GM19397 (cell line): Measurements from ENCODE around the gene ZNF92.
A peak's percentile ranks its signal among the peaks of the same experiment; 100 is the strongest.
"Not testable (repeated sequence)": the region's sequence is repeated elsewhere in the genome, so short reads cannot be mapped to it uniquely, and the experiment has no call there.

Experiments
- ATAC-seq: cut with Tn5 transposase; IDR thresholded peaks from one replicate; pipeline ENCODE4 v1.9.1; 2021; ENCODE audit warnings: mild to moderate bottlenecking, moderate library complexity; ENCODE audit not compliant: unreplicated experiment

Gene ZNF92

GRCh38 chr7:65373608-65374351 is at the start of gene ZNF92:
Gene ZNF92 (plus strand): TSS chr7:65373855. CDS start chr7:65373998, 143 bp downstream.
- ATAC-seq = peak; percentile 99

- ATAC-seq = no peak
These were observed 47.7 kb upstream of the ZNF92 start for GRCh38 chr7:65325793-65326432.

GRCh38 chr7:65338346-65338745 is 35.3 kb upstream of the ZNF92 start:
- peak; percentile 72 for ATAC-seq

GRCh38 chr7:65339257-65339656 is 34.4 kb upstream of the ZNF92 start:
- ATAC-seq = no peak

- ATAC-seq = no peak
These were observed 30.7 kb upstream of the ZNF92 start for GRCh38 chr7:65342723-65343629.

- not testable (repeated sequence) for ATAC-seq
These were observed 29.1 kb upstream of the ZNF92 start for GRCh38 chr7:65344541-65344940.

GRCh38 chr7:65354263-65354662 is 19.4 kb upstream of the ZNF92 start:
- ATAC-seq = no peak

- ATAC-seq = no peak
These were observed 3.8 kb upstream of the ZNF92 start for GRCh38 chr7:65369843-65370242.

- ATAC-seq = no peak
These were observed 2.2 kb upstream of the ZNF92 start for GRCh38 chr7:65371468-65371867.

- no peak for ATAC-seq
These were observed 5.7 kb downstream of the ZNF92 start for GRCh38 chr7:65379318-65379717.

GRCh38 chr7:65381742-65382141 is 8.1 kb downstream of the ZNF92 start:
- ATAC-seq = no peak

GRCh38 chr7:65382452-65382851 is 8.8 kb downstream of the ZNF92 start:
- no peak for ATAC-seq

- no peak for ATAC-seq
These were observed 14.2 kb downstream of the ZNF92 start for GRCh38 chr7:65387891-65388290.

- peak; percentile 85 for ATAC-seq
These were observed 16.9 kb downstream of the ZNF92 start for GRCh38 chr7:65390588-65390987.

- ATAC-seq = no peak
These were observed 24.1 kb downstream of the ZNF92 start for GRCh38 chr7:65397730-65398142.

- ATAC-seq = not testable (repeated sequence)
These were observed 25.0 kb downstream of the ZNF92 start for GRCh38 chr7:65398671-65399070.

- ATAC-seq = not testable (repeated sequence)
These were observed 25.4 kb downstream of the ZNF92 start for GRCh38 chr7:65399101-65399500.

- no peak for ATAC-seq
These were observed 30.4 kb downstream of the ZNF92 start for GRCh38 chr7:65404020-65404419.

GRCh38 chr7:65406706-65407105 is 33.1 kb downstream of the ZNF92 start:
- ATAC-seq = not testable (repeated sequence)

GRCh38 chr7:65409363-65409762 is 35.7 kb downstream of the ZNF92 start:
- ATAC-seq = no peak

- ATAC-seq = no peak
These were observed 37.6 kb downstream of the ZNF92 start for GRCh38 chr7:65411249-65411648.
